ENCODE data around the gene FRMD3.

- TF ChIP-seq, protein P1, sequence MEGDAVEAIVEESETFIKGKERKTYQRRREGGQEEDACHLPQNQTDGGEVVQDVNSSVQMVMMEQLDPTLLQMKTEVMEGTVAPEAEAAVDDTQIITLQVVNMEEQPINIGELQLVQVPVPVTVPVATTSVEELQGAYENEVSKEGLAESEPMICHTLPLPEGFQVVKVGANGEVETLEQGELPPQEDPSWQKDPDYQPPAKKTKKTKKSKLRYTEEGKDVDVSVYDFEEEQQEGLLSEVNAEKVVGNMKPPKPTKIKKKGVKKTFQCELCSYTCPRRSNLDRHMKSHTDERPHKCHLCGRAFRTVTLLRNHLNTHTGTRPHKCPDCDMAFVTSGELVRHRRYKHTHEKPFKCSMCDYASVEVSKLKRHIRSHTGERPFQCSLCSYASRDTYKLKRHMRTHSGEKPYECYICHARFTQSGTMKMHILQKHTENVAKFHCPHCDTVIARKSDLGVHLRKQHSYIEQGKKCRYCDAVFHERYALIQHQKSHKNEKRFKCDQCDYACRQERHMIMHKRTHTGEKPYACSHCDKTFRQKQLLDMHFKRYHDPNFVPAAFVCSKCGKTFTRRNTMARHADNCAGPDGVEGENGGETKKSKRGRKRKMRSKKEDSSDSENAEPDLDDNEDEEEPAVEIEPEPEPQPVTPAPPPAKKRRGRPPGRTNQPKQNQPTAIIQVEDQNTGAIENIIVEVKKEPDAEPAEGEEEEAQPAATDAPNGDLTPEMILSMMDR (IDR thresholded peaks at IDR 0.05; ENCODE audit: extremely low read depth in 1 of 2, insufficient read depth in 1 of 2, low read depth in 1 of 2, low read length in 2 of 2), result no peak
- TF ChIP-seq POLR2A (IDR thresholded peaks at IDR 0.05; ENCODE audit: low read depth, low read length) (no peak), MYC (IDR thresholded peaks at IDR 0.05; ENCODE audit: low read depth, low read length) (no peak), GATA2 (IDR thresholded peaks at IDR 0.05; ENCODE audit: insufficient read depth, insufficient read length, low read depth, low read length) (no peak), FOS (IDR thresholded peaks at IDR 0.05; ENCODE audit: borderline replicate concordance, insufficient read depth, low read length) (no peak), JUN (IDR thresholded peaks at IDR 0.05; ENCODE audit: borderline replicate concordance, insufficient read depth, insufficient read length, low read depth) (no peak)
- TF ChIP-seq, protein P2, sequence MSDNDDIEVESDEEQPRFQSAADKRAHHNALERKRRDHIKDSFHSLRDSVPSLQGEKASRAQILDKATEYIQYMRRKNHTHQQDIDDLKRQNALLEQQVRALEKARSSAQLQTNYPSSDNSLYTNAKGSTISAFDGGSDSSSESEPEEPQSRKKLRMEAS (IDR thresholded peaks at IDR 0.05; ENCODE audit: insufficient read depth, insufficient read length), result no peak
Measured at GRCh38 chr9:83429229-83429628, 109.0 kb downstream of the FRMD3 start.

Measured in endothelial cell of umbilical vein (primary cell).